CD4-positive, alpha-beta T cell treated with Interleukin-4 for 4 hours (primary cell): Measurements from ENCODE around the gene GMCL2.
"Not testable (repeated sequence)": the region's sequence is repeated elsewhere in the genome, so short reads cannot be mapped to it uniquely, and the experiment has no call there.

Experiments
- DNase-seq: peaks from one replicate; pipeline ENCODE4 v3.0.0-alpha.2; 2020

The GMCL2 gene

GRCh38 chr5:178204935-178205748 lies 18.0 kb upstream of the GMCL2 start:
- peak; percentile 68 for DNase-seq

DNA sequence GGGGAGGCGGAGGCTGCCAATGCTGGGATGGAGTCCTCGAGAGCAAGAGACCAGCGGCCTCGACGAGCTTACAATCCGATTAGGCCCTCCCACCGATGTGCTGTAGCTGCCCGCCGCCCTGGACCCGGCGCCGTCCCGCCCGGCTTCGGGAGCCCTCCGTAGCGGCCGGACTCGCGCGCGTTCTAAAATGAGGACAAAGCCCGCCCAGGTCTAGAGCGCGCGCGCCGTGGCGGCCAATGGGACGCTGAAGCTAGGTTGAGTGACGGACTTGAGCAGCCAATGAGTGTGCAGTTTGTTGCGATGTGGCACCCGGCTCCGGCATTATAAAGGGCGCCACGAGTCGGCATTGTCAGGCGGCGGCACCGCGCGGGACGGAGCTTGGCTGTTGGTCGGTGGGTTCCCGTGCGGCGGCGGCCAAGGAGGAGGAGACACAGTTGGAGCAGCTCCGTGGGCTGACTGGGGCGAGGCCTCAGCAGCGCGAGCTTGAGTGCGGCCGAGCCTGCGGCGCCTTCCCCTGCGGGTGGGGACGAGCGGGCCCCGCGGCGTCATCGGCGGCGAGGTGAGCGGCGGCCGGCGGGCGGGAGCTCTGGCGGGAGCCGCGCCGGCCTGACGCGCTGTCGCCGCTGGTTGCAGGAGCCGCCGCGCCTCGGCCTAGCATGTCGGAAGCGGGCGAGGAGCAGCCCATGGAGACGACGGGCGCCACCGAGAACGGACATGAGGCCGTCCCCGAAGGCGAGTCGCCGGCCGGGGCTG lies 17.2 kb upstream of the GMCL2 start, which contains the start of gene HNRNPAB:
TSS of gene HNRNPAB (plus strand) at position 352 of the 753 bp plus-strand sequence. CDS start at position 657, 305 bp downstream.
- peak; percentile 95 for DNase-seq

- DNase-seq = no peak
Observed at GRCh38 chr5:178203670-178204181, 16.6 kb upstream of the GMCL2 start.

DNA sequence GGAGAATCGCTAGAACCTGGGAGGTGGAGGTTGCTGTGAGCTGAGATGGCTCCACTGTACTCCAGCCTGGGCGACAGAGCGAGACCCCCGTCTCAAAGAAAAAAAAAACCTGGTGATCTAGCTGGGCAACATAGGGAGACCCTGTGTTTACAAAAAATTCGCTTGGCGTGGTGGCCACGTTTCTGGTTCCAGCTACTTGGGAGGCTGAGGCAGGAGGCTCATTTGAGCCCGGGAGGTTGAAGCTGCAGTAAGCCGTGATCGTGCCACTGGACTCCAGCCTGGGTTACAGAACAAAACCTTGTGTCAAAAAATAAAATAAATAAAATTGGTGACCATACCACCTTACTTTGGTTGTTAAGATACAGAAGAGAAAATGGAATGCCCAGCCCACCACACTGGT lies 15.4 kb upstream of the GMCL2 start:
- no peak for DNase-seq

- DNase-seq = no peak
Observed at GRCh38 chr5:178201927-178202235, 14.7 kb upstream of the GMCL2 start.

DNA sequence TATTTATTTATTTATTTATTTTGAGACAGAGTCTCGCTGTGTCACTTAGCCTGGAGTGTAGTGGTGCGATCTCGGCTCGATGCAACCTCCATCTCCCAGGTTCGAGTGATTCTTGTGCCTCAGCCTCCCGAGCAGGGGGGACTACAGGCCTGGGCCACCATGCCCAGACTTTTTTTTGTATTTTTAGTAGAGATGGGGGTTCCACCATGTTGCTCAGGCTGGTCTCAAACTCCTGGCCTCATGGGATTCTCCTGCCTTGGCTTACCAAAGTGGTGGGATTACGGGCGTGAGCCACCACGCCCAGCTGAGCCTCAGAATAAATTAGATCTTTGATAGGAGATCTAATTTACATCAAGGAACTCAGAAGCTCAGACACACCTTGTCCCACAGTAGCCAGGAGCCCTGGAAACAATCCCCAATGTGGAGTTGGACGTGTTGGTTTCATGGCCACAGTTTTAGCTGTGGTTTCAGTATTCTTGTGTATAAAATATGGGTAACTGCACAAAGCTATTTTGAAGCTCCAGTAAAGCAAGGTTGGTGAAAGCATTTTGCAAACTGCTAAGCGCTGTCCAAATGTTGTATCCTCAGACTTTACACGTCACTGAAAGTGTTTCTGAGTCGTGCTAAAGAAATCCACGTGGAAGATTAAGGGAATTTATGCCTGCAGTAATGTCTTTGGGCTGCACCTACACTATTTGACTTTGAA lies 14.2 kb upstream of the GMCL2 start:
- no peak for DNase-seq

GRCh38 chr5:178199581-178200434 lies 12.6 kb upstream of the GMCL2 start:
- no peak for DNase-seq

DNA sequence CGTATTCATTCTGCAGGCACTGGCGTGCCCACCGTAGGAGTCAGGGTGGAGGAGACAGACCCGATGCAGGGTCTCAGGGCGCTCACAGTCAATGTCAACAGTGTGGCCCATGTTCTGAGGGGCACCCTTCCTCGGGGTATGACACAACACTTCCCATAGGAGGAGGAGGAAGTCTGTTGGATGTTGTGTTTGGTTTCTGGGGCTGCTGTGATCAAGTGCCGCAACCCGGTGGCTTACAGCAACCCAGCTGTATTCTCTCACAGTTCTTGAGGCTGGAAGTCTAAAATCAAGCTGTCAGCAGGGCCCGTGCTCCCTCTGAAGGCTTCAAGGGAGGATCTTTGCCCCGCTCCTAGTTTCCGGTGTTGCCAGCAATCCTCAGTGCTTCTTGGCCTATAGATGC lies 11.5 kb upstream of the GMCL2 start:
- DNase-seq = no peak

DNA sequence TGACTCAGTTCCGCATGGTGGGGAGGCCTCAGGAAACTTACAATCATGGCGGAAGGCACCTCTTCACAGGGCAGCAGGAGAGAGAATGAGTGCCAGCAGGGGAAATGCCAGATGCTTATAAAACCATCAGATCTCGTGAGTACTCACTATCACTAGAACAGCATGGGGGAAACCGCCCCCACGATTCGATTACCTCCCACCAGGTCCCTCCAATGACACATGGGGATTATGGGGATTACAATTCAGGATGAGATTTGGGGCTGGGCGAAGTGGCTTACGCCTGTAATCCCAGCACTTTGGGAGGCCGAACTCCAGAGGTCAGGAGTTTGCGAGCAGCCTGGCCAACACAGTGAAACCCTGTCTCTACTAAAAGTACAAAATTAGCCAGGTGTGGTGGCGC lies 11.0 kb upstream of the GMCL2 start:
- DNase-seq = not testable (repeated sequence)

GRCh38 chr5:178196986-178197385 lies 9.8 kb upstream of the GMCL2 start:
- DNase-seq = no peak

DNA sequence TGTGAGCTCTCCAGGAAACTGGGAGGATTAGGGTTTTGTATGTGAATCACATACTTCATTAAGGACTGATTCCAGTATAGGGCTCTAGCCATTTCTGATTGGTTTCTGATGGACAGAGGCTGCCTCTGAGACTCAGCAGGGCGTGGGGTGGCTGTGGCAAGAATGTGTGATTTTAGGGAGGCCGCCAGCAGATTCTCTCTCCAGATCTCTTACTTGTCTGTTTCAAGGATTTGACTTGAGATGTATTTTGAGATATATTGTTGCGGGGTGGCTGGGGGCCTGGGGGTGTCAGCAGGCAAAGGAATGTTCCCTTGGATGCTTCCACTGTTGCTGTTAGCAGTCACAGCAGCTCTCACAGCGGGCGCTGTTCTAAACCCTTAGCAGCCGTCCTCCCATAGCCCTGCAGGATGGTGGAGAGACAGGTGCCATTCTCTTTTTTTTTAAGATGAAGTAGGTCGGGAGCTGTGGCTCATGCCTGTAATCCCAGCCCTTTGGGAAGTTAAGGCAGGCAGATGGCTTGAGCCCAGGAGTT lies 9.2 kb upstream of the GMCL2 start:
- no peak for DNase-seq

DNA sequence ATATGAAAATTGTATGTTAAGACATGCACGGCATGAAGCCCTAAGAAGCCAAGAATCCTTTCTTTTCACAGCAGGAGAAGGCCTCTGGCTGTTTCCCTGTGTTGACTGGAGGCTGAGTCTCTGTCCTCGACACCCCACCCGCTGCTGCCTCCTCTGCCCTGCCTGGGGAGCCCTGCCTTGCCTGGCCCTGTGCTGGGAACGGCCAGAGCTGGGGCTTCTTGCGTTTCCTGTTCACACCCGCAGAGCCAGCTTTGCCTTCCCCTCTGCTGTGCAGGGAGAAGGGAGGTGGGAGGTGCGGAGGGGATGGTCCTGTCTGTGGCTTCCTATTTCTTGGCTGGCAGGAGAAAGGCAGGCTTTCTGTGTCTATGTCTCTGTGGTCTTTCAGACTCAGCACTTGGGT lies 6.9 kb upstream of the GMCL2 start:
- no peak for DNase-seq

DNA sequence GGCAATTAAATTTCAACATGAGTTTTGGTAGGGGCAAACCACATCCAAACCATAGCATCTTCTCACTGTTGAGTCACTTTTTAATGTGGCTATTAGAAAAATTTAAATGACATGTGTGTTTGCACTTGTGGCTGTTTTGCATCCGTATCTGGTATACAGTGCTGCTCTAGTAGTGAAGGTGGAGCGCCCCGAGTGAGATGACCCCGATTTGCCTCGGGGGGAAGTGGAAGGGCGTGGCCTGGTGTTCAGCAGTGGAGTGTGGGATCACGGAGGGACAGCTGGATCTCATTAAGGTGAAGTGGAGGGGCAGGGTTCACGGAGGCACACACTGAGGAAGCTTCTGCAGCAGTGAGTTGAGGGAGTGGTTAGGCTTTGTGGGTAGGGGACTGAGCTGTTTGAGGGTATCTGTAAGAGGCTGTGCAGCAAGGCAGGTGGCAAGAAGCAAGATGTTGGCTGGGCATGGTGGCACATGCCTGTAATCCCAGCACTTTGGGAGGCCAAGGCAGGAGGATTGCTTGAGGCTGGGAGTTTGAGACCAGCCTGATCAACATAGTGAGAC lies 6.2 kb upstream of the GMCL2 start:
- DNase-seq = no peak

GRCh38 chr5:178192787-178193186 lies 5.6 kb upstream of the GMCL2 start:
- DNase-seq = no peak

DNA sequence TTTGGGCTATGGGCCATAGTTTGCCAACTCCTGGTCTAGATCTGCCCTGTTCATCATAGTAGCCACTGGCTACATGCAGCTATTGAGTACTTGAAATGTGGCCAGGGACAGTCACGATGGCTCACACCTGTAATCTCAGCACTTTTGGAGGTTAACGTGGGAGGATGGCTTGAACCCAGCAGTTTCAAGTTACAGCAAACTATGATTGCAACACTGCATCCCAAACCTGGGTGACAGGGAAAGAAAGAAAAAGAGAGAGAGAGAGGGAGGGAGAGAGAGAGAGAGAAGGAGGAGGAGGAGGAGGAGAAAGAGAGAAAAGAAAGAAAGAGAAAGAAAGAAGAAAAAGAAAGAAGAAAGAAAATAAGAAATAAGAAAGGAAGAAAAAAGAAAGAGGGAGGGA lies 5.1 kb upstream of the GMCL2 start:
- no peak for DNase-seq

- no peak for DNase-seq
Observed at GRCh38 chr5:178191661-178192060, 4.5 kb upstream of the GMCL2 start.

DNA sequence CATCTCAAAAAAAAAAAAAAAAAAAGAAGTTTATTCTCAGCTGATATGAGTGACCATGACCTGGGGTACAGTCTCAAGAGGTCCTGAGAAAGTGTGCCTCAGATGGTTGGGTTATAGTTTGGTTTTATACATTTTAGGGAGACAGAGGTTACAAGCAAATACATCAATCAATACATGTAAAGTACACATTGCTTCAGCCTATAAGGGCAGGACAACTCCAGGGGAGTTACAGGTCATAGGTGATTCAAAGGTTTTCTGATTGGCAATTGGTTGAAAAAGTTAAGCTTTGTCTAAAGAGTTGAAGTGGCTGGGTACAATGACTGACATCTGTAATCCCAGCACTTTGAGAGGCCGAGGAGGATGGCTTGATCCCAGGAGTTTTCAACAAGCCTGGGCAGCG lies 2.3 kb upstream of the GMCL2 start:
- no peak for DNase-seq

DNA sequence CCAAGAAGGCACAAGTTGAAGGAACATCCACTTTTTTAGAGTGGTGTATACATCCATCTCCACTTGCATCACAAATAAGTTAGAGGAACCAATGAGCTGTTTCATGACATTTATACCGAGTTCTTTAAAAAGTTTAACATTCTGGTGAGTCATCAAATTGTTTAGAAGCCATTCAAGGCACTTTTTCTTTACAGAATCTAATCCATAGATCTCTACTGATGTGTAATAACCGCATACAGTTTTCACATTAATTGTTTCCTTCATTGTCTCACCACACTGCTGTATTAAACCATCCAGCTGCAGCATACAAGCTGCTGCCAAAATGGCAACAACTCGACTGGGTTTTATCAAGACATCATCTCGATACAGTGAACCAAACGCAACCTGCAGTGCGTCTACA lies 744 bp downstream of the GMCL2 start:
- no peak for DNase-seq

DNA sequence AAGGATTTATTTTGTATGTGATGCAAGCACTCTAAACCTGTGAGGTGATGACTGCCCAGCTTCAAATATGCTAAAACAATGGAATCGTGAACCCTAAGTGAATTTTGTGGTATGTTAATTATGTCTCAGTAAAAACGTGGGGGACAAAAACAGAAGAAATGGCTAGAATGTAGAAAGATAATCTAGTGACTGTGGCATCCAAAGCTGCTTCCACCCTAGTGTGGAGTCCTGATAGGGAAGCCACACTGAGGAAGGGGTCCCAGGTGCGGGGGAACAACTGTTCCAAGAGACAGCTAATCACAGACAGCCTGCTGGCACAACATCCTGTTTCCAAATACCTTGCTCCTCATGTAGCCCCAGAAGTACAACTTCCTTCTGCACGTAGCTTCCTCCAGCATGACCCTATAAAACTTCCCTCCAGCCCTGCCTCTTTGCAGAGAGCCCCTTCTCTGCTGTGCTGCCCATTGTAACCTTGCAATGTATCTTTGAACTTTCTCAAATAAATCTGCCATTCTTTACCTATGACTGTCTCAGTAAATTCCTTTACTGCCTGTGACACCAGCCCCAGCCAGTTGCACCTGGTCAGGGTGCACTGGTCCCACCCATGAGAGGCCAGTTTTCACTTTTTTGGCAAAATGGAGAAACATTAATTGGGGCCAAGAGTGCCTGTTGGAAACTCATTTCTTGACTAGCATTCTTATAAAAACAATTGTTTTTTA lies 4.9 kb downstream of the GMCL2 start:
- no peak for DNase-seq

- DNase-seq = no peak
Observed at GRCh38 chr5:178180141-178180863, 6.9 kb downstream of the GMCL2 start.

DNA sequence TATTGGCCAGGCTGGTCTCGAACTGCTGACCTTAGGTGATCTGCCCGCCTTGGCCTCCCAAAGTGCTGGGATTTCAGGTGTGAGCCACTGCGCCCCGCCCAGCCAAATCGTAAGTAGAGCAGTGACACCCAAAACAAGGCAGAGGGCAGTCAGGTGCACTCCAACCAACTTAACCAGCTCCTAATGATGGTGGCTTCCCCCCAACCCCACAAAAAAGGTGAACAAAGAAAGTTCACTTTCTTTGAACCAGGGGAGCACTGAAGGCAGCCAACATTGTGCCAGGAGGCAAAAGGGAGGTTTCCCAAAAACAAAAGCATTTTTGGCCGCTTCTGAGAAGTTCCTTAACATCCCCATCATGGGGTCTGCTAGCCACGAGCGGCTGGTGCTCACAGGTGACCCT lies 9.6 kb downstream of the GMCL2 start:
- no peak for DNase-seq
